Activated T-helper 9 cell treated with anti-CD3 and anti-CD28 coated beads, Interleukin-2, amount 50 U/mL, for 16 hours (primary cell): ENCODE results near the gene SMOC1.

Experiments
- DNase-seq: peaks from one replicate; pipeline ENCODE4 v3.0.0-alpha.2; 2020; ENCODE audit warnings: low read depth

Gene SMOC1

DNA sequence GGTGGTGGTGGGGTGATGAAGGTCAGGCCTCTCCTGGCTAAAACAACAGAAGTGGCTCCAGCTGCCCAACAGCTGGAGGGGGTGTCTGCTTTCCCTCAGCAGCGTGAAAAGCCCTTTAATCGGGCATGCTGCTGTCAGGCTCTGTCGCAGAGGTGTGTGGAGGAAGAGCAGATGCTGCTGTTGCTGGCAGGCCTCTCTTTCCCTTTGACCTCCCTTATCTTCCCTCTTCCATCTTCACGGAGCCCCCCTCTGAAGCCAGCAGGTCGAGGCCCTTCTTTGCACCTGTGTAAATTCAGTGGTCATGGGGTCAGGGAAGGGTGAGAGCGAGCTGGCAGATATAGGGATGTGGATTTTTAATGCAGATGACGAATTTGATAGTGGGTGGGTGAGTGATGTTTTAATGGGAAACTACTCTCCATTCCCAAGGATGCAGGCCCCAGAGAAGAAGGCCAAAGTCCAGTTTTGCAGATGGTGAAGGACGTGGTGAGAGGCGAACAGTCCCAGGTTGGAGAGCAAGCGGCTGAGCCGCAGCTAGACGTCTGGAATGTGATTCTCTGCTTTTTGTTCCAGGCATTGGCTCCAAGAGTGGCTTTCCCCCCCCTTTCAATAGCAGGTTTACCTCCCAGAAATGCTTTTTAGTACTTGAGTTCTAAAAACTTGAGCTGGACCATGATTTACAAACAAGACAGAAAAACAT, 64.0 kb downstream of the SMOC1 start:
- DNase-seq = no peak

DNA sequence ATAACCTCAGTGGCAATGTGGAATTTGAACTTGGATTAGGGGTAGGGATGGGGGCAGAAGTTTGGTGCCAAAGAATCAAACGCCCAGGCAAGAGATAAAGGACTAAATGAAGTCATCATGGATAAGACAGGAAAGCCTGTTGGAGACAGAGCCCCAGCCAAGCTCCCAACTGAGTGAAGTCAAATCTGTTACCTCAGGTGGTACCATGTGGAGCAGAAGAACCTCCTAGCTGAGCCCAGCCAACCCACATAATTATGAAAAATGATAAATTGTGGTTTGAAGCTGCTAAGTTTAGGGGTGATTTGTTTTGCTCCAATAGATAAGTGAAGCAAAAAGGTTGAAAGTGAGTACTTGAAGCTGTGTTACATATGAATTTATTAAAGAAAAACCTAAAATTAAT, 66.1 kb downstream of the SMOC1 start:
- no peak for DNase-seq

DNA sequence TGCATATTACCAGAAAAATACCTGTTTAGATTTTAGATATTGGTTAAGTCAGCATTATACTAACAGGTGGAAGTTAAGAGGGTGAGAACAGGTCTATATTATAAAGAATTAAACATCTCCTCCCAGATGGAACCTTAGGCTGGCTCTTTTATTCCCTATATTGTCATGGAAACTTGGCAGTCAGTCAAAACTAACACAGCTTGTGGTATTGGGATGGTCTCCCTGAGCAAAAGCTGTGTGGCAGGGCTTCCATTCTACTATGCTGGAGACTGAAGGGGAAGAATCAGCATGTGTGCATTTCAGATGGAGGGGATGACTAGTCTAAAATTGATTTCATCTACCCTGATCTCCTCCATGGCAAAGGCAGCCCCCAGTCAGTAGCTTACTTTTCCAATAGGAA, 66.7 kb downstream of the SMOC1 start:
- DNase-seq = no peak

DNA sequence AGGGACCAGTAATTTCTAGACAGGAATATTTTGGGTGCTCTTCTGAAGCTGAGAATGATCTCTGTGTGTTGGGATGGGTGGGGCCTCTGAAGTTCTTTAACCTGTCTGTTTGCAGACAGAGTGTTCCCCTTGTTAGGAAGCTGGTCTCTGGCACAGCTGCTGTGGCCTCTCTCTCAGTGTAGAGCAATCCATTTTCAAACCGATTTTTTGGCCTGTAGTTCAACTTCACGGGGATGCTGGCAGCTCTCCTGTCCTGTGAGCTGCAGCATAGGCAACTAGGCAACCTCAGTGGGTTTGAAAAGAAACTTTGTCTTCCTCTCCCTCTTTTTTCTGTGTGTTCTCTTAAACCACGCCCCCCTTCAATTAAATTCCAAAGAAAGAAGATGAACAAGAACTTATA, 69.1 kb downstream of the SMOC1 start:
- DNase-seq = no peak

DNA sequence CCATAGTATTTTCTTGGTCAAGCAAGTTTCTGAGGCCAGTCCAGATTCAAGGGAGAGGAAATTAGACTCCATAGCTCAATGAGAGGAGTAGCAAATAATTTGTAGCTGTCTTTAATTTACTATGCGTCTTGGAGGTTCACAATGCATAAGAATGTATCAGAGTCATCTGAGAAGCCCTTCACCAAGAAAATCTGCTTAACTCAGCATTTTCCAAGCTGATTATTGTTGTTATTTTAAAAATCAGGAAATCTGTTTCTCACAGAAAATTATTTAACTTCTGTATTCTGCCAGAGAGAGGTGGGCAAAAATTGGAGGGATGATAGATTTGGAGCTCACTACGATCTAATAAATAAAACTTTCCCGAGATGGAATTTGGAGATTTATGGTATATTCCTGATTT, 72.0 kb downstream of the SMOC1 start:
- no peak for DNase-seq

DNA sequence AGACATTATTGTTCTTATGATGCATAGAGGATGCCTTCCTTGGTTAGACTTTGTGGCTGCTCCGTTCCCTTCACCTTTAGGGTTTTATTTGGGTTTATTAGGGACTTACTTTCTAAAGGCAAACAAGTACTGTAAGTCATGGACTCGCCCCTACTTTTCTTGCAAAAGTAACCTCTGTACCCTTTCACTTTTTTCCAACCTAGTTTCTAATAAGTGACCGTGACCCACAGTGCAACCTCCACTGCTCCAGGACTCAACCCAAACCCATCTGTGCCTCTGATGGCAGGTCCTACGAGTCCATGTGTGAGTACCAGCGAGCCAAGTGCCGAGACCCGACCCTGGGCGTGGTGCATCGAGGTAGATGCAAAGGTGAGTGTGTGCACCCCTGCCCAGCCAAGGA, 72.7 kb downstream of the SMOC1 start:
- no peak for DNase-seq

DNA sequence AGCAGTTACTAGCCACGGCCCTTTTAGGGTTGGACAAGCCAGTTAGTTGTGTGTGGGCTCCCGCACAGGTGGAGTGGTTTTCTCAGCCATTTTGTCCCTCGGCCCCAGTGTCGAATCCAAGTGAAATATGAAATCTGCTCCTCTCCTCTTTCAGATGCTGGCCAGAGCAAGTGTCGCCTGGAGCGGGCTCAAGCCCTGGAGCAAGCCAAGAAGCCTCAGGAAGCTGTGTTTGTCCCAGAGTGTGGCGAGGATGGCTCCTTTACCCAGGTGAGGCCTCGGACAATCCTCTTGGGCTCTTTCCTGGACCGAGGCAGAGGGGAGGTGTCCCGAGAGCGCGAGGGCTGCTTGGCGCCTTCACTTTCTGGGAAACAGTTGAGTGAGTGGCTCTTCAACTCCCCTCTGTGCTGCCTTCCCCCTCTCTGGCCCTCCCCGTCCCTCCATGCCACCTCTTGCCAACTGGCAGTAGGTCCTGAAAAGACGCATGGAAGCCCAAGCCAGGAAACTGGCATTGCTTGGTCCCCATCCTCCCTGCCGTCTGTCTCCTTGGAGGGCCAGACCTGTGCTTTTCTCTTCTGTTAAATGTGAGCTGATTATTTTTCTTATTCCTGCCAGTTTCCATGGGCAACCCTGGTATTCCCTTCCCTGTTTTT, 74.2 kb downstream of the SMOC1 start:
- DNase-seq = no peak

DNA sequence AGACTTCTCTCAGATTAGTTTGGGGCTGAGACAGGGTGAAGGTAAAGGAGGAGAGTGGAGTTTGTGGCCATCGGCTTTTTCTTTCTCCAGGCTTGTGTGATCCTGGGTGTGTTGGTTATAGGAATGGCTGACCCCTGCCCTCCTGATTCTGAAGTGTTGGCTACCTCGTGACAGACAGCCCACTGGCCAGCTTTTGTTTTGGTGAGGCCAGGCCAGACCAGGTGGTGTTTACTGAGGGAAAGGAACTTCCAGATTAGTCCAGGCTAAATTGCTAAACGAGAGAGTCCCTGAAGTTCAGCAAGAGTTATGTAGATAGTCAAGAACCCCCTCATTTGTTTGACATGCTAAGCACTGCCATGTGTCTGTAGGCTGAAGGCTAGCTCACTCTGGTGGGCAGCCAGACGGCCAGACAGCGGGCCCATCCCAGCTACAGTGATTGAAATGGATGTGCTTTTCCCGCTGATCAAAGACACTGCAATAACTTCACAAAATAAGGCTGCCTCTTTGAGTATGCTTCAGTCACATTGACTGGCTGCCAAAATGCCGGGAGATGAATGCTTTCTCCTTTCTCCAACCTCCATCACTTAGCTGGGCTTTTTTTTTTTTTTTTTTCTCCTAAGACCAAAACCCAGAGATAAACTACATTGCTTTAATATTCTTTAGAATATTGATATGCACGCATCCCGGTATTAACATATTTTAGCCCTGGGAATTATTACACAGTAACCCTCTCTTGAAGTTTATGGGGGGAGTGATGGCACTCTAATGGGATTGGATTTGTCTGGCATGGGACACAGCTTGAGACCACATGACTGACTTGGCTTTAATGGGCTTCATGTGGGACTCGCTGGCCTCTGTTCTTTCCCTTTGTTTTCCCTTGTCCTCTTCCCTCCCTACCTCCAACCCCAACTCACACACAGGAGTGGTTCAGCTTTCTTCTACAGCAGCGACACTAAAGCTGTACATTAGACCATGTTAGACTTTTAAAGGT, 76.9 kb downstream of the SMOC1 start:
- no peak for DNase-seq

DNA sequence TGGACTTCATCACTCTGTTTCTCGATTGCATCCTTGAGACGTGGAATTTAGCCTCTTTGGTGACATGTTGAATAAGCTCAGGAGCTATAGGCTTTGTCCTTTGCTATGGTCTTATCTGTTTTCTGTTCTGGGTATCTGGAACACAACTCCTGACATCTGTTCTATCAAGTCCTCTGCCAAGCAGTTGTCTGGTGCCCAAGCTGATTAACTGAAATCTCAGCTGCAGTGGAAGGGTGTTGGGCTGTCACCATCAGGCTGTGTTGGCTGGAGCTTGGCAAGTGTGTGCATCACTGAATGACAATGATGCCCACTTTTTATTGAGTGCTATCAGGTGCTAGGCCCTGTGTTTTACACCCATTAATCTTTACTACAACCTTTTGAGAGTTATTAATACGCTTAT, 77.8 kb downstream of the SMOC1 start:
- no peak for DNase-seq

DNA sequence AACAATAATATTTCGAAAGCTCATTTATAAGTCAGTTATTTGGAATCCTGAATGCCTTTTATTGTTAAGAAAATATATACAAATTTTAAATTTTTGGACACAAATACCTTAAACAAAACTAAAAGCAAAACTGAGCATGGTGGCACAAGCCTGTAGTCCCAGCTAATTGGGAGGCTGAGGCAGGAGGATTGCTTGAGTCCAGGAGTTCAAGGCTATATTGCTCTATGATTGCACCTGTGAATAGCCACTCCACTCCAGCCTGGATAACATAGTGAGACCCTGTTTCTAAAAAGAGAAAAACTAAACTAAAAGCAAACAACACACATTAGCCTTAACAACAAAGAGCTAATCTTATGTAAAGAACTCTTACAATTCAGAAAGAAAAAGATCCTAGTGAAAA, 78.8 kb downstream of the SMOC1 start:
- no peak for DNase-seq

DNA sequence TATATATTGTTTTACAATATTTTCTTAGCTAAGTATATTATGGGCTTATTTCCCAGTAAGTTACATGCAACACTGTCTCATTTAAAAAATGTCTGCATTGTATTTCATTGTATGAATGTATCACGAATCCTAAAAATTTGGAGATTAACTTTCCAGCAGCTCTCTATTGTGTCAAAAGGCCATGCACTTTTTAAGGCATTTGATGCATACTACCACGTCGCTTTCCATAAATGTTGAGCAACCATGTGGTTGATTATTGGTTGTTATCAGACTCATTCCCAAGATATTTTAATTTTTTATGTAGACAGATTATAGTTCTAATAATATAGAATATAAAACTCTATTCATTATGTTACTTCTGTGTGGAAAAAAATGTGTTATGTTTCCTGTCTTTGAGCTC, 79.9 kb downstream of the SMOC1 start:
- no peak for DNase-seq

DNA sequence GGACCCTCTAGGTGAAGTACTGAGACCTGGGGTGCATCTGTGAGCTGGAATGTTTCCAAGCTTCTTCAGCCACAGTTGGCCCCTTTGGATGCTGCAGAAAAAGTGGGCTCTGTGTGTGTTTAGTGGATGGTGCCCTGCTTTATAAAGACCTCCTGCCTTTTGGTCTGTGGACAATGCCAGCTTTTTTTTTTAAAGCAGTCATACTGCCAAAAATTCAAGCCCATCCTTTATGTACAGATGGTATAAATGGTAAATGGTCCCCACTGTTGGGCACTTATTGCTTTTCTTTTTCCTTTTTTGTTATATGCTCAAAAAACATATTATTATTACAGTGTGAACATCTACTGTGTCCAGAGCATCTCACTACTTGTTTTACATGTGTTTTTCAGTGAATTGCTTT, 81.1 kb downstream of the SMOC1 start:
- no peak for DNase-seq

DNA sequence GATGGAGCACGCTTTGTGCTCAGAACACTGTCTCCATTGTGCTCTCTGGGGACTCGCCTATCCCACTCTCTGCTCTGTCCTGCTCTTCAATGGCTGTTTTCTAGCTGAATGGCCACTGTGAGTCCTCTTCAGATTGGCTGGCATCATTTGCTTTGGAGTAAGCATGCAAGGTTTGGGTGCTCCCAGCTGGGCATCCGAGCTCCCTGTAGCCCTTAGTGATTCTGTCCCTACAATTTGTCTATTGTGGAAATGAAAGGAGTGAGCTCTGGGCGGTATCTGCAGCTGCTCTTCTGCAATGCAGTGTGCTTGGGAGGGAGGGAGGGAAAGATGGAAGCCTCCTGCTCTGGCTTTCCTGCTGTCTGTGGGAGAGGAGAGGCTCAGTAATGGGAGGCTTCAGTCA, 84.8 kb downstream of the SMOC1 start:
- no peak for DNase-seq

DNA sequence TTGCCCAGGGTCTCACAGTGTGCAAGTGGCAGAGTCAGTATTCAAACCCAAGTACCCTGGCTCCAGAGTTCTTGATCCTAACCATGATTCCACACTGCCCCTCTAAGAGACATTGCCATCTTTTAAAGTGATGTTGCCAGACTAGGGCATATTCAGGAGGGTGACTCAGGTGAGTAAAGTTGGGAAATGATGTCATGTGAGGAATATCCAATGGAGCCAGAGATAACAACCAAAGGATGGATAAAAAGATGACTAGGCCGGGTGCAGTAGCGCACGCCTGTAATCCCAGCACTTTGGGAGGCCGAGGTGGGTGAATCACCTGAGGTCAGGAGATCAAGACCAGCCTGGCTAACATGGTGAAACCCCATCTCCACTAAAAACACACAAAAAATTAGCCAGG, 85.6 kb downstream of the SMOC1 start:
- DNase-seq = no peak

DNA sequence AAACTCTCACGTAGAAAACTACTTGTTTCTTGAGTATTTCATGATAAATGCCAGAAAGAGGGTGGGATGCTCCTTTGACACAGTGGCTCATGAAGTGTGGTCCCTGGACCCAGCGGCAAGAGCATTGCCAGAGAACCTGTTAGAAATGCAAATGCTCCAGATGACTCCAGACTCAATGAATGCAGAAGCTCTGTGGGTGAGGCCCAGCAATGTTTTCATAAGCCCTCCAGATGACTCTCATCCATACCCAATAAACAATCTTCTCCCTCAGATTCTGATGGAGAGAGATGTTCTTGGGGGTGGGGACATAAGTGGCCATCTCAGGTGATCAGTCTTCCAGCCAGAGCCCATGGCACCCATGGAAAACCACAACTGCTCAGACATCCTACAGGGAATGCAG, 88.9 kb downstream of the SMOC1 start:
- DNase-seq = no peak

DNA sequence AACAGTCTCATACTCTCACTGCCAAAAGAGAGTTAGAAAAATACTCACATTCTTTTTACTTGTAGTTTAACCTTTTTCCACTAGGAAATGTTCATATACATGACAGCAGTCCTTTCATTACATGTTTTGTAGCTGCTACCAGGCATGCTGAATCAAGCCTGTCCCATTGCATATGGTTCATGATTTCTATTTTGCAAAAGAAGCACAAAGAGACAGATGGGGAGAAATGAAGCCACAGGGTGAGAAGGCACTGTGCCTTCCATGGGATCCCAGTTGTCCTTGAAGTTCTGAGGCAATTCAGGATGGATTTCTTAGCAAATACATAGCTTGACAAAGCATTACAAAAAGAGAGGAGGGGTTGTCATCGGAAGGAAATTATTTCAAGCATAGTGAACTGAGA, 89.5 kb downstream of the SMOC1 start:
- no peak for DNase-seq

DNA sequence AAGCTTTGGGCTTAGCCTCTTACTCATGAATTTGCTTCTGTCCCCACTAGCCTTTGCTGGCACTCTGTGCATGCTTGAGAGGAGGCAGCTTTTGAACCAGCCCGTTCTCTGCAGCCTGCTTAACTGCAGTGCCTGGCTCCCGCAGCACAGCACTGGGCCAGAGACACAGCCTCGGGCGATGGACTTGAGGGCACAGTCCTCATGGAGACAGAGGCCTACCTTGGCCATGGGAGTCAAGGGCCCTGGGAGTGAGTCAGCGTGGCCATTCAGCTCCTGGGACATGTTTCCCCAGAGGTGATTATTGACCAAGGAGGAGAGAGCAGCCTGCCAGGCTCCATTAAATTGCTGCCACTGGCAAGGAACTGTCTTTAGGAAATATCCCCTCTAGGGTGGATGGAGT, 93.5 kb downstream of the SMOC1 start:
- no peak for DNase-seq

DNA sequence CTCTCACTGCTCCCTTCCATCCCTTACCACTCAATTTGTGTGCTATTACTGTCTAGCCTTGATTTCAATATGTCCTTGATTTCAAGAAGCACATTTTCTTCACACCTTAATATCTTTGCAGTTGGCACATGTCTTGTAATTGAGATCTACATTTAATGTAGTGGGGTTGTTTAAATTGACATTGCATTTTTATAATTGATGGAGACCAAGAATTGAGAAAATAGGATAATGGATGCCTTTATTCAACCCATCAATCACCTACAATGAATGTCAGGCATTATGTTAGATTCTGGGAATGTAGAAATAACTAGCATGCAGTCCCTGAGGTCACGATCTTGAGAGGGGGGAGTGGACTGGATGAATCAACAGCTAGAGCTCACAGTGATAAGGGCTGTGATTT, 94.6 kb downstream of the SMOC1 start:
- DNase-seq = no peak

DNA sequence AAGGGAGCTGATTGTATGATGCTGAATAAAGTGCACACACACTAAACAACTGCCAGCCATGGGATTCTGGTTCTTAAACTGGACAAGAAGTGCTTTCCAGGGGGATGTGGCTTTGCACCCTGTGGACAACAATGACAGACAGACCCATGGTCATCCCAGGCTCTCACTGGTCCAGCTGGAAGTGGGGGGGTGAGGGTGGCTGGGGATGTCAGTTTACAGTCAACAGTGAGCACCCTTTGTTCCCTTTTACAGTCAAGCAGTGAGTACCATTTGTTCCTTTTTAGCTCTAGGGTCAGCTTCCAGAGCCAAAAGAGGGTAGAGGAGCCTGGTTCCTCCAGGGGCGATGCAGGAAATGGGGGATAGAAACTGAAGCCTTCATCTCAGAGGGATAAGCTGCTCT, 100.7 kb downstream of the SMOC1 start:
- DNase-seq = no peak

DNA sequence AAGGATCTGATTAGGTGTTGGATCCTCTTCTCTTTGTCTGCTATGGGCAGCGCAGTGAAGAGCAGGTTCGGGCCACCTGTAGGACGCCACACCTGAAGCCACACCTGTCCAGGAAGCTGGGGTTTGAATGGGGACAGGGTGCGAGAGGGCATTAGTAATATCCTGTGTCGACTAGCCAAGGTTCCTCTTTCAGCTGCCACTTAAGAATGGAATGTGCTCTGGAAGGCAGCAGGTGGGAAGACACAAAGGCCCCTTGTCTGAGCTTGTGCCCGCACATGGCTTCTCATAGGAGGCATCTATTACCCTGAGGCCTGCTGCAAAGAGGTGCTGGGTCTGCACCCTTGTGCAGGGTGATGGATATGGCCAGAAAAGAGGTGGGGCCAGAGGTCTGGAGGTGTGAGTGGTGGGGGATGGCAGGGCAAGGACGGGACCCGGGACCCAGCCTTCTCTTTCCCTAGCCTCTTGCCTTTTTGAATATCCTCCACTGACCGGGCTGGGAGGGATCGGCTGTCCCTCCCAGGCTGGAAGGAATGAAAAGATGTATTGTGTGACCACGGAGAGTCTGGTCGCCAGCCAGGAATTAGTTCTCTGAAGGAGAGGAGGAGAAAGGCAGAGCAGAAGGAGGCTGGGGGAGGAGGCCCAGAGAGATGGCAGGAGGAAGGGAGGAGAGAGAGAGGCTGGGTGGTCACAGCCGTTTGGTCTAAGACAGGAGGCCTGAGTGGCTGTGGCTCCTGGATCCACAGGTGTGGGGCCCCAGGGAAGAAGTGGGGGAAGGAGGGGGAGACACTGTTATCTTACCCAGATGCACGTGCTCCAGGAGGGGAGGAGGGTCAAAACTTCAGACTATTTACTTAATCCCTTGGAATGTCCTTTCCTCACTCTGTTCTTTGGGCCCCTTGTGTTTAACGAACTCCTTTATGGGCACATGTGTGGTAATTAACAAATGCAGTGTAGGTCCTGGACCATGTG, 101.5 kb downstream of the SMOC1 start:
- DNase-seq = no peak

DNA sequence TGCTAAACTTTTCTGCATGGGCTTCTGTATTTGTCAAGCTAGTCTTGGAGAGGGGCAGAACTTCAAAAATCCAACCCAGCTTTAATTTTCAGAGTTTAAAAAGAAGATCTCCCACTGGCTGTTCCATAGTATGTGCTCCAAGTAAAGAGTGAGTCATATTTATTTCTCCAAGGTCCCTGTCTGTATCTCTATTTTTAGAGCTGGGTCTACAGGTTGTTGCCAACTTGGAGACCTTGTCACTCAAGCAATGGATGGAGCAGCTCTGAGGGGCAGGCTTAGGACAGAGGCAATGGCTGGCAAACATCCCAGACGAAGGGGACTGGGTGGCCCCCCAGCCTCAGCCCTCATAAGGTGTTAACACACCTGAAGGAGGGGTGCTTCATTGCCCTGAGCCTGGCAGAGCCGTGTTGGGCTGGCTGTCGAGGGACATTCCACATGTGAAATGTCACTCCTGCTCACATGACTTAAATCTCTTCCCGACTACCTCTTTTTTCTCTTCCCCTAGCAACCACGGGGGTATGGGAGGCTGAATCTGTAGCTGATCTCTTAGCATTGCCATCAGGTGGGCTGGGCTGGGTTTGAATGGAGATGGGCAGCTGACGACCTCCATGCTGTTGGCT, 103.1 kb downstream of the SMOC1 start:
- no peak for DNase-seq
